GM18870 (cell line): ENCODE data around the gene PDE10A.

ENCODE experiments used
- ATAC-seq: cut with Tn5 transposase; IDR thresholded peaks from one replicate; pipeline ENCODE4 v1.9.1; 2021; ENCODE audit warnings: moderate library complexity; ENCODE audit not compliant: unreplicated experiment

Gene PDE10A

DNA sequence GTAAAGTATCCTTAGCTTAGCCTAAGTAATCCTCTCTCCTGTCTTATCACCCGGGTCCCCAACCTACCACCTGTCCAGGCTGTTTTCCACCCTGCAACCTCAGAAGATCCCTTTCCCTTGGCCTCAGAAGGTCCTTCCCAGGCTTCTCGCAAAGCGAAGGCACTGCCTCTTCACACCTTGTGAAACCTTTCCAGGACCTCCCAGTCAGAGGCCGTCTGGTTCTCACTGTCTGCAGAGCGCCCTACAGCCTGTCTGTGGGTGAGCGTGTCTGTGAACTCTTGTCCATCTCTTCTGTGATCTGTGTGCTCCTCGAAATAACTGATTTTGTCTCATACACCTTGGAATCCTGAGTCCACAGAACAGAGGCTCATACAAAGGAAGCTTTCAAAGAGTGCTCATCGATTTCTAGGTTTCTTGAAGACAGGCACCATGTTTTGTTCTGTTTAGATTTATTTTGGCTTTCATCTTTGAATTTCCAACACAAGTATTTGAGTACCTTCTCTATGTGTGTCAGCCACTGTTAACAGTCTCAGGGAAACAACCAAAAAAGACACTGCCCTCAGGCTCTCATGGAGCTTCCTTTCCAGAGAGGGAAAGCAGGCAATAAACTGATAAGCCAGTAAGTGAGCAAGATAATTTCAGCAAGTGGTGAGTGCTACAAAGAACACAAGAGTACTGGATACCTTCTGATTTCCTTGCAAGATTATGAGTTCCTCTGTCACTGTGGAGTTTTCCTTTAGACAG, 6.3 kb downstream of the PDE10A start:
- no peak for ATAC-seq

- no peak for ATAC-seq
These were observed 7.8 kb downstream of the PDE10A start for GRCh38 chr6:165655191-165655590.

DNA sequence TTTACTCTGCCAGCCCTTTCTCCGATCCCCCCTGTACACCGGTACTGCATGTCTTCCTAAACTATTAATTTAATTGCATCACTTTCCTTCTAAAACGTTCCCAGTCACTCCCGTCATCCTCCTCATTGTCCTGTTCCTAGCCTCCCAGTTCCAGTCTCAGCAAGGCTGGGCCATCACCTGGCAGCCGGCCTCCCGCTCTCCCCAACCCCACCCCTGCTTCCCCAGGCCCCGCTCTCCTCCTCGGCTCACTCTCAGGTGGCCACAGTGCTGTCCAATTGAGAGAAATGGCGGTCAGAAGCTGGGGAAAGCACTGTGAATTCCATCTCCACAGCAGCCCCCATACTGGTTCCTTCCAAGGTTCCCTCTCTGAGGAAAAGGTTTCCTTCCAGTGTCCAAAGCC, 8.9 kb downstream of the PDE10A start:
- no peak for ATAC-seq

DNA sequence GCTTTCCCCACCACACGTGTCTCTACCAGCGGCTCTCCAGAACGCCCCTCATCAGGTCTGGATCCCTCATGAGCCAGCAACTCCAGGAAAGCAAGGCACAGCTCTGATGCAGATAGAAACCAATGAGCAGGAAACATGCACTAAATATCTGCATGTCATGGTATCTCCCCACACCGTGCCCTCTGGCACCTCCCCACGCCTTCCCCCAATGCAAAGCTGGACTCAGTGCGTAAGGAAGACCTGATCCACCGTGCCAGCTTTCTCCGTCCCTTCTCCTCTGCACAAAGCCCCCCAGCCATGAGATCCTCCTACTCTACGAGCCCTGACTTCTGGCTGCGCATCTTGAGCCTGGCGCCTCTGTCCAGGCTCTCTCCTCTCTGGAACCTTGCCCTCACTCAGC, 9.4 kb downstream of the PDE10A start:
- ATAC-seq = no peak

DNA sequence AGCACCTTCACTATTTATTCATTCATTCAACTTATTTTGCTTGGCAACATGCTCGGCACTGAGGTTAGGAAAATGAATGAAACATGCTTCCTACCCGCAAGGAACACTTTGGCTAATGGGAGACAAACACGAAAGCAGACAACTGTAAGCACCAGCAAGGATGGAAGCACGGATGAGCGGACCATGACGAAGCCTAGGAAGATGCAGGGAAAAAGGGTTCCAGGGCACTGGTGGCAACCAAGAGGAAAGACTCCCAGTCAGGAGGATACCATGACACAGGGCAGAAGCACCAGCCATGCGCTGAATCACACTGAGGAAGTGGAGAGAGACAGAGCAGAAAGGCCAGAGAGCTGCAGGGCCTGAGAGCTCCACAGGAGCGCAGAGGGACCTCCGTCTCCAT, 9.8 kb downstream of the PDE10A start:
- no peak for ATAC-seq

DNA sequence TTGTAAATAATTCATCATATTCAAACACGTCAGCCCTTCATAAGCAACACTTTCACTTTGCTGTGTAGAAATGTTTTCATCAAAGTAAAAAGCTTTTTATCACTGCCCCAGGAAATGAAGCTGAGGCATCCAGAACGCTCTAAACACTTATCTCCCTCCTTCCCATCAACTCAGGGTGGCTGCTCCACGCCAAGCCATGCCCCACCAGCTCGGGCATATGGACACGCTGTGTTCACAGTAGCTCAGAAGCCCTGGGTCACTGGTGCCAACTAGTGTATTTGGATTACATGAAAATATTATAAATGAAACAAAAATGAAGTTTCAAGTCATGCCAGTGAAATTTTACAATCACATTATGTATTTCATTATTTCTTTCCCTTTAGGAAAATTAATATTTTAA, 10.3 kb downstream of the PDE10A start:
- no peak for ATAC-seq

DNA sequence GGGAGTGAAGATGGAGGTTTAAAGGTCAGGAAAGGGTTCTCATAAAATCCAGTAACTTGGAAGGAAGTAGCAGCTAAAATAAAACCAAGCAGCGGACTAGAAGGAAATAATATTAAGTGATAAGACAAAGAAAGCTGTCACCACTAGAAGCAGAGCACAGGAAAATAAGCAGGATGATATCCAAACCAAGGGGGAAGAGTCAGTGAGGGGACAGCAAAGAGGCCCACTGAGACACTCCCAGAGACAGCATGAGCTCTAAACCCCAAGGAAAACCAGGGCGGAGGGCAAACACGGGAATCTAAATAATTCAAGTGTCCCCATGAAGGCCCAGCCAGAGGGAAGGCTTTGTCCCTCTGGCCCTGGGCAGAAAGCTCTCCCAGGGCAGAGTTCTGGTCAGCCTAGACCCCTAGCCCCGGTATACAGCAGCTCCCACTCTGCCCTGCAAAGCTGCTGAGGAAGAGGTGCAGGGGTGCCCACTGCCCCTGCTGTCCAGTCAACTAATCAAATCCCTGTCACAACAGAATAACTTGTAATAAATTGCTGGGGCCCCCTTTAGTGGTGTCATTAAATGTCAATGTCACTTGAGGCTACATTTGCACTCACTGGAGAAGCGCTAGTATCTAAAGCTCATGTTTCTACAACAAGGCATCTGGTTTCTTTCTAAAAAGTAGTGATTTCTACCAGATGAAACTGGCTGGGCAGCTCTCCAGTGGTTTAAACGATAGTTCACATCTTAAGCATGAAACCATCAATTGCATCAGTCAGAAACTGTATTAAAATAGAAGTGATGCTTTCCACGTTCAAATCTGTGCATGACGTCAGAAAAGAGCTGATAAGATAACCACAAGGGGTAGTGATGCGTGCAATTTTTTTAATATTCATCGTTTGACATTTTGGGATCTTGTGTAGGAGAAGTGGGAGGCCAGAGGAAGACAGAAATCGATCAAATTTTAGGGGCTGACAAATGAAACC, 13.6 kb downstream of the PDE10A start:
- no peak for ATAC-seq

DNA sequence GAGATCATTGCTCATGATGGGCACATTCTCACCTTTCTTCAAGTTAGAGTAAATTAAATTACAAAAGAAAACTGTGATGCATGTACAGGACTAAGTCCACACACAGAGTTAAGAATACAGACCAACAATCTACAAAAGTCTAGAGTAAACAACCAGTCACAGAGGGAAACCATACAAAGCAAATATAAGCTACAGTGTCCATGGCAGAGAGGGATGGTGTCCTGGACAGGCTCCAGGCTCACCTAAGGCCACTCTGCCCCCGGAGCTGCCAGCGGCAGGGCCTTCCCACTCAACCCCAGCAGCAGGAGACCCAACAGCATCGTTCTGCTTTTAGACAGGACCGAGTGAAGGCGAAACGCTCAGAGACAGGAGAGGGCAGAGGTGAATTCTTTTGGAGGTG, 16.0 kb downstream of the PDE10A start:
- no peak for ATAC-seq

DNA sequence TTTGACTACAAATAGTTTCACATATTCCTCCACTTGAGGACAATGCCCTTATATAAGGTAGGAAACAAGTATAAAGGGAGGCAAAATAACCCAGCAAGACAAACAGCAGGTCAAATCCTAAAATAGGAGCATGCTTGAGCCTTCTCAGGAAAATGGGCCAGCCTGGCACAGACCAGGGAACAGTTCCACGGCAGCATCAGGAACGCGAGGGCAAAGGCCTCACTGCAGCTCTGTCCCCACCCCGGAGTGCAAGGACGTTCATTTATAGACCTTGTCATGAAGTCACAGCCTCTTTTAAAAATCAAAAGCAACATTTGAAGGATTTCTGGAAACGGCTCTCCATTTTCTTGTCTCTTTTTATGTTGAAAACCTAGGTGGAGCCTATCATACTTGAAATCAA, 17.1 kb downstream of the PDE10A start:
- no peak for ATAC-seq

DNA sequence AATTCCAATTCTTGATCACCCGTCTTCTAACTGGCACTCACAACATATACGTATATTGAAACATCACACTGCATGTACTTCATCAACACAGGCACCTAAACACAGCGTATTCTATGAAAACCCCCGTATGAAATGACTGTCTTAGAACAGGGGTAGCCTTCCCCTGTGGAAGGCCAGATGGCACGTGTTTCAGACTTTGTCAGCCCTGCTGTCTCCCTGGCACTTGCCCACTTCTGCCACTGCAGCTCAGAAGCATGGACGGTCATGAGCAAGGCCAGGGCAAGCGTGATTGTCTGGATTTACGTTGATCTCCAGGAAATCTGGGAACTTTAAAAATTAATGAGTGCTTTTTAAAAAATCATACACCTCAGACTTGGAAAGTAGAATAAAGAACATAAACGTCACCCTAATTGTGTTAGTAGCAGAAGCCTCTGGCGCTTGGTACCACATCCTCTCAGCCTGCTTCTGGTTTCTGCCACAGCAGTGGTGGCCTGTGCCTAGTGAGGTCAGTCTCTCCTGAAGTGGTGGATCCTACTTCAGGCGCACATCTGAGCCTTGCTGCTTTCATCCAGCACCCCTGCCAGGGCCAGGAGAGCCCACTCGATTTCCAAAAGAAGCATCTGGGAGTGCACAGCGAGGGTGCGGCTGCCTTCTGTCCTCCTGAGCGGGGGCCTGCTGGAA, 18.3 kb downstream of the PDE10A start:
- ATAC-seq = no peak

- no peak for ATAC-seq
These were observed 20.0 kb downstream of the PDE10A start for GRCh38 chr6:165643015-165643414.

DNA sequence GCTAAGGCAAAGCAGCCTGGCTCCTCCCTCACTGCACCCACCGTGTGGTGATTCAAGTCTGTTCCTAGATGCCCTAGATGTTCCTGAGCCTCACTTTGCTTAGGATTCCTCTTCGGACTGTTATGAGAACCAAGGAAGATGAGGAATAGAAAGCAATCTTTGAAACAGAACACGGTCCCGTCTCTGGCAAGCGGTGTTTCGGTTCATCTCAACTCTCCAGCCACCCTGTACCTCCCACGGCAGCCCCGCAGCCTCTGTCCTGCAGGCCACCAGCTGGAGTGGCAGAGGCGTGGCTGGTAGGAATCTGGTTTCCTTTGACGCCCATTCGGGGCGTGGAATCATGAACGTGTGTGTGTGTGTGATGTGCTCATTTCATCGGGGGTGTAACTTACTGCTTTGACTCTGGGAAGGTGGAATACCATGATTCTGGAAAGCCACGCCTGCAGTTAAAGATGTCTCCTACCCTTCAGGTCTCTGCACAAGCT, 21.3 kb downstream of the PDE10A start:
- ATAC-seq = no peak

GRCh38 chr6:165640806-165641205, 22.2 kb downstream of the PDE10A start:
- no peak for ATAC-seq

DNA sequence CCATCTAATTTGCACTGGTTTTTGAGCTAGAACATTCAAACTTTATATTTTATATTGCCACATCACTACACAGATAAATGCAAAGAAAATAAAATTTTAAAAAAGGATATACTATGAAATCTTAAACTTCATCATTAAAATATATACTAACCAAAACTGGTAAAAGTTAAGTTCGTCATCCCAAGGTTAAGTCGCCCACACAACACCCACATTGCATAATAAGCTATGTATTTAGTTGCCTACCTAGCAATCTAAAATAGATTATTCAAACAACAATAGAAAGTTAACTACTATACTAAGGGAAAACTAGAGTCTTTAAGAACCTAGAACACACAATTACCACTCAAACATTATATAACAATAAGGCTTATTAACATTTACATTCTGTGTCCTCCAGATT, 24.5 kb downstream of the PDE10A start:
- ATAC-seq = no peak

- no peak for ATAC-seq
These were observed 25.5 kb downstream of the PDE10A start for GRCh38 chr6:165637586-165637985.

- no peak for ATAC-seq
These were observed 26.5 kb downstream of the PDE10A start for GRCh38 chr6:165636402-165637048.

- no peak for ATAC-seq
These were observed 27.1 kb downstream of the PDE10A start for GRCh38 chr6:165635965-165636364.

- no peak for ATAC-seq
These were observed 28.8 kb downstream of the PDE10A start for GRCh38 chr6:165634101-165634880.

- ATAC-seq = no peak
These were observed 30.8 kb downstream of the PDE10A start for GRCh38 chr6:165632194-165632593.

DNA sequence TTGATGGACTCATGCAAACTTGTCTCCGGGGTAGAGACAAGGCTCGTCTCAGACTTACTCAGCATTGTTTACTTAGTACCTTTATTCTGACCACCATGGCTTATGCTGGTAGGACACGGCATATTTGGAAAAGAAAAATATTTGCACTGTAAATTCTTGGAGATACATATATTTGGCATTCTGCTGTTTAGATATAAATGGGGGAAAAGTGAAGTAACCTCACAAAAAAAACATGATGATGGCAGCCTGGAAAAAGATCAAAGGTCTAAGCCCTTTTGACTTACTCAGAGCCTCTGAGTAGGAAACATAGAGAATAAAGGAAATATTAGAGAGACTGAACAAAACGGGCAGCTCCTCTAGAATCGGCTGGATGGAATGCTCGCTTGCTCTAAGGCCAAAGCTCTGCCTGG, 32.5 kb downstream of the PDE10A start:
- no peak for ATAC-seq
